ENCODE results near the gene RSU1.

DNA sequence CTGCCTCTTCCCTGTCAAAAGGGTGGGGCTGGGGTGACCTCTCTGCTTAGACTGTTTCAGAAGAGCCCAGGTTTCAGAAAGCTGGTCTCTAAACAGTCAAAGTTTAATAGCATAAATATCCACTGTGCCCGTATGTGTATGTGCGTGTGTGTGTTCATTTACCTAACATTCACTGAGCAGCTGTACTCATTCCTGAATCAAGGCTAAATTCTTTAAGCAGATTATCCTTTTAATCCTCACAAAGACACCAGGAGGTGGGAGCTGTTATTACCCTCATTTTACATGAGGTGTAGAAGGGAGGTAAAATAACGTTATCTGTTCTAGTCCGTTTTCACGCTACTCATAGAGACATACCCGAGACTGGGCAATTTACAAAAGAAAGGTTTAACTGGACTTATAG lies 72.2 kb downstream of the RSU1 start:
- TF ChIP-seq POLR2A (IDR thresholded peaks at IDR 0.05; ENCODE audit: low read depth, low read length): no peak
- no peak for TF ChIP-seq POLR2AphosphoS5 (IDR thresholded peaks at IDR 0.05; ENCODE audit: low read depth, low read length)
- no peak for TF ChIP-seq TAF1 (IDR thresholded peaks at IDR 0.05; ENCODE audit: low read depth, low read length)

Measured in GM12891 (cell line).